GM12878 (cell line): ENCODE results near the gene PSMB9. TPM values are rescaled to one million over a fixed set of nuclear protein-coding genes. Genes with fewer than 3 reads are reported as not detected.
A peak's percentile ranks its signal among the peaks of the same experiment; 100 is the strongest.

Experiments
- BACH1 ChIP-seq: fragments of 450-650 bp; IDR thresholded peaks from 2 replicates; pipeline ENCODE4 v1.6.1; 2017; ENCODE audit warnings: mild to moderate bottlenecking, borderline replicate concordance
- CREM ChIP-seq: IDR thresholded peaks from 2 replicates; pipeline ENCODE4 v1.6.1; 2014; ENCODE audit warnings: antibody characterized with exemption, low read depth
- EGR1 ChIP-seq, 2 experiments: IDR thresholded peaks; 1 replicate in 1 of 2; 2 replicates in 1 of 2; pipeline ENCODE4 v1.6.1; 2011 to 2012; ENCODE audit warnings: low read depth in 2 of 2, low read length in 2 of 2, borderline replicate concordance in 1 of 2, mild to moderate bottlenecking in 1 of 2, moderate library complexity in 1 of 2
- ESRRA ChIP-seq: IDR thresholded peaks from 2 replicates; pipeline ENCODE4 v1.6.1; 2012; ENCODE audit warnings: mild to moderate bottlenecking, low read length, improper control_type of control experiment
- FOXM1 ChIP-seq: IDR thresholded peaks from 2 replicates; pipeline ENCODE4 v1.6.1; 2012; ENCODE audit warnings: low read depth, mild to moderate bottlenecking, inconsistent platforms, low read length, moderate library complexity
- HDAC2 ChIP-seq: fragments of 200-600 bp; sonication (generic); IDR thresholded peaks from 2 replicates; pipeline ENCODE4 v1.6.1; 2017
- HDGF ChIP-seq: fragments of 450-650 bp; IDR thresholded peaks from 2 replicates; pipeline ENCODE4 v1.6.1; 2016; ENCODE audit warnings: antibody characterized with exemption
- IKZF1 ChIP-seq: fragments of 450-650 bp; conservative IDR thresholded peaks from 2 replicates; pipeline ENCODE4 v1.6.1; 2017; ENCODE audit warnings: antibody characterized with exemption, mild to moderate bottlenecking
- LARP7 ChIP-seq: fragments of 450-650 bp; IDR thresholded peaks from 2 replicates; pipeline ENCODE4 v1.6.1; 2017; ENCODE audit warnings: mild to moderate bottlenecking
- MYB ChIP-seq: fragments of 150-350 bp; IDR thresholded peaks from 2 replicates; pipeline ENCODE4 v1.6.1; 2014; ENCODE audit warnings: mild to moderate bottlenecking, low read depth, low read length, borderline replicate concordance
- NFXL1 ChIP-seq: fragments of 450-650 bp; IDR thresholded peaks from 2 replicates; pipeline ENCODE4 v1.6.1; 2017; ENCODE audit warnings: antibody characterized with exemption, mild to moderate bottlenecking, borderline replicate concordance
- NFYA ChIP-seq: IDR thresholded peaks from 2 replicates; pipeline ENCODE4 v1.6.1; 2011; ENCODE audit warnings: low read depth, mild to moderate bottlenecking, low read length, improper control_type of control experiment, borderline replicate concordance
- PAX8 ChIP-seq: fragments of 450-650 bp; IDR thresholded peaks from 2 replicates; pipeline ENCODE4 v1.6.1; 2017; ENCODE audit warnings: mild to moderate bottlenecking, moderate library complexity
- RB1 ChIP-seq: fragments of 450-650 bp; formaldehyde crosslinking; IDR thresholded peaks from 2 replicates; pipeline ENCODE4 v1.6.1; 2017; ENCODE audit warnings: mild to moderate bottlenecking, borderline replicate concordance
- RELB ChIP-seq: fragments of 450-650 bp; IDR thresholded peaks from 2 replicates; pipeline ENCODE4 v1.6.1; 2017; ENCODE audit warnings: low read depth, mild to moderate bottlenecking, moderate library complexity
- SIX5 ChIP-seq: IDR thresholded peaks from 2 replicates; pipeline ENCODE4 v1.6.1; 2011; ENCODE audit warnings: mild to moderate bottlenecking, low read depth, low read length, moderate library complexity; ENCODE audit not compliant: severe bottlenecking
- TCF12 ChIP-seq: IDR thresholded peaks from 2 replicates; pipeline ENCODE4 v1.6.1; 2011; ENCODE audit warnings: low read depth, mild to moderate bottlenecking, low read length
- TCF7 ChIP-seq: IDR thresholded peaks from 2 replicates; pipeline ENCODE4 v1.6.1; 2014; ENCODE audit warnings: antibody characterized with exemption, borderline replicate concordance
- ZNF622 ChIP-seq: fragments of 450-650 bp; IDR thresholded peaks from 2 replicates; pipeline ENCODE4 v1.6.1; 2017; ENCODE audit warnings: mild to moderate bottlenecking, inconsistent platforms
- polyA plus RNA-seq, 11 experiments: library from polyadenylated mRNA; depleted of rRNA in 4 of 11; unstranded in 6 of 11; stranded (reverse) in 5 of 11; fragments of >200 nt; fragmentation: Nextera tagmentation in 4 of 11; fragmentation: Illumina TruSeq in 1 of 11; extraction: Ambion mirVana in 4 of 11; extraction: Trizol in 1 of 11; gene quantifications; 1 replicate in 1 of 11; 2 replicates in 10 of 11; pipeline versions ENCODE4 v1.2.1 to v1.2.3, GENCODE V29; 2011 to 2016; ENCODE audit warnings: inconsistent platforms in 2 of 11, missing spikeins in 2 of 11, low read depth in 1 of 11
- total RNA-seq, 4 experiments: library from RNA; depleted of rRNA in 3 of 4; stranded (reverse); fragments of >200 nt in 3 of 4; fragmentation: Illumina TruSeq in 1 of 4; extraction: Trizol in 1 of 4; gene quantifications; 2 replicates each; pipeline versions ENCODE4 v1.2.1 to v1.2.3, GENCODE V29; 2013 to 2021
- TF ChIP-seq, protein P1 (sequence below): fragments of 450-650 bp; IDR thresholded peaks from 2 replicates; pipeline ENCODE4 v1.6.1; 2016; ENCODE audit warnings: mild to moderate bottlenecking
- TF ChIP-seq, protein P2 (sequence below): IDR thresholded peaks from 2 replicates; pipeline ENCODE4 v1.6.1; 2011; ENCODE audit warnings: borderline replicate concordance, low read depth, mild to moderate bottlenecking, moderate library complexity, low read length; ENCODE audit not compliant: insufficient read depth, poor library complexity, severe bottlenecking
- TF ChIP-seq, protein P3 (sequence below), 3 experiments: IDR thresholded peaks in 2 of 3; conservative IDR thresholded peaks in 1 of 3; 2 replicates each; pipeline ENCODE4 v1.5.1; 2011; ENCODE audit warnings: low read depth in 3 of 3, low read length in 3 of 3, mild to moderate bottlenecking in 3 of 3, control low read depth in 2 of 3, moderate library complexity in 2 of 3, inconsistent platforms in 1 of 3, mixed read lengths in 1 of 3; ENCODE audit not compliant: control insufficient read depth in 2 of 3, insufficient read depth in 1 of 3; ENCODE audit errors: extremely low read depth in 1 of 3
- TF ChIP-seq, protein P4 (sequence below): fragments of 450-650 bp; IDR thresholded peaks from 2 replicates; pipeline ENCODE4 v1.6.1; 2017; ENCODE audit warnings: antibody characterized with exemption, mild to moderate bottlenecking, moderate library complexity

The PSMB9 gene
- total and polyA plus RNA-seq, 10 of the 15 experiments (the other 5 are each of a cell fraction or from before 2014, with no cell fraction given), result 167 to 517 (median 275) TPM

- TF ChIP-seq, protein P1, sequence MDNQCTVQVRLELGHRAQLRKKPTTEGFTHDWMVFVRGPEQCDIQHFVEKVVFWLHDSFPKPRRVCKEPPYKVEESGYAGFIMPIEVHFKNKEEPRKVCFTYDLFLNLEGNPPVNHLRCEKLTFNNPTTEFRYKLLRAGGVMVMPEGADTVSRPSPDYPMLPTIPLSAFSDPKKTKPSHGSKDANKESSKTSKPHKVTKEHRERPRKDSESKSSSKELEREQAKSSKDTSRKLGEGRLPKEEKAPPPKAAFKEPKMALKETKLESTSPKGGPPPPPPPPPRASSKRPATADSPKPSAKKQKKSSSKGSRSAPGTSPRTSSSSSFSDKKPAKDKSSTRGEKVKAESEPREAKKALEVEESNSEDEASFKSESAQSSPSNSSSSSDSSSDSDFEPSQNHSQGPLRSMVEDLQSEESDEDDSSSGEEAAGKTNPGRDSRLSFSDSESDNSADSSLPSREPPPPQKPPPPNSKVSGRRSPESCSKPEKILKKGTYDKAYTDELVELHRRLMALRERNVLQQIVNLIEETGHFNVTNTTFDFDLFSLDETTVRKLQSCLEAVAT, result no peak
- TF ChIP-seq CREM, result peak; percentile 16; the same call in 1 of the 2 replicates
- TF ChIP-seq, protein P2, sequence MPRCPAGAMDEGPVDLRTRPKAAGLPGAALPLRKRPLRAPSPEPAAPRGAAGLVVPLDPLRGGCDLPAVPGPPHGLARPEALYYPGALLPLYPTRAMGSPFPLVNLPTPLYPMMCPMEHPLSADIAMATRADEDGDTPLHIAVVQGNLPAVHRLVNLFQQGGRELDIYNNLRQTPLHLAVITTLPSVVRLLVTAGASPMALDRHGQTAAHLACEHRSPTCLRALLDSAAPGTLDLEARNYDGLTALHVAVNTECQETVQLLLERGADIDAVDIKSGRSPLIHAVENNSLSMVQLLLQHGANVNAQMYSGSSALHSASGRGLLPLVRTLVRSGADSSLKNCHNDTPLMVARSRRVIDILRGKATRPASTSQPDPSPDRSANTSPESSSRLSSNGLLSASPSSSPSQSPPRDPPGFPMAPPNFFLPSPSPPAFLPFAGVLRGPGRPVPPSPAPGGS, result no peak
- TF ChIP-seq EGR1 (IDR thresholded peaks at IDR 0.05; ENCODE audit: borderline replicate concordance in 1 of 2, low read depth in 2 of 2, low read length in 2 of 2), result no peak
- TF ChIP-seq IKZF1, result no peak; the same call in 1 of the 2 replicates
- peak; percentile 43; the same call in 1 of the 2 replicates for TF ChIP-seq RELB
- TF ChIP-seq, protein P3, sequence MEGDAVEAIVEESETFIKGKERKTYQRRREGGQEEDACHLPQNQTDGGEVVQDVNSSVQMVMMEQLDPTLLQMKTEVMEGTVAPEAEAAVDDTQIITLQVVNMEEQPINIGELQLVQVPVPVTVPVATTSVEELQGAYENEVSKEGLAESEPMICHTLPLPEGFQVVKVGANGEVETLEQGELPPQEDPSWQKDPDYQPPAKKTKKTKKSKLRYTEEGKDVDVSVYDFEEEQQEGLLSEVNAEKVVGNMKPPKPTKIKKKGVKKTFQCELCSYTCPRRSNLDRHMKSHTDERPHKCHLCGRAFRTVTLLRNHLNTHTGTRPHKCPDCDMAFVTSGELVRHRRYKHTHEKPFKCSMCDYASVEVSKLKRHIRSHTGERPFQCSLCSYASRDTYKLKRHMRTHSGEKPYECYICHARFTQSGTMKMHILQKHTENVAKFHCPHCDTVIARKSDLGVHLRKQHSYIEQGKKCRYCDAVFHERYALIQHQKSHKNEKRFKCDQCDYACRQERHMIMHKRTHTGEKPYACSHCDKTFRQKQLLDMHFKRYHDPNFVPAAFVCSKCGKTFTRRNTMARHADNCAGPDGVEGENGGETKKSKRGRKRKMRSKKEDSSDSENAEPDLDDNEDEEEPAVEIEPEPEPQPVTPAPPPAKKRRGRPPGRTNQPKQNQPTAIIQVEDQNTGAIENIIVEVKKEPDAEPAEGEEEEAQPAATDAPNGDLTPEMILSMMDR (IDR thresholded peaks at IDR 0.05 in 2 of 3, conservative IDR thresholded peaks at IDR 0.05 in 1 of 3; ENCODE audit: control insufficient read depth in 2 of 3, extremely low read depth in 1 of 3, insufficient read depth in 1 of 3, low read depth in 3 of 3, low read length in 3 of 3), result no peak
- TF ChIP-seq MYB, result no peak
- no peak for TF ChIP-seq HDGF
- TF ChIP-seq BACH1, result no peak
- no peak; the same call in 1 of the 2 replicates for TF ChIP-seq RB1
- TF ChIP-seq HDAC2, result no peak
- no peak for TF ChIP-seq PAX8
- TF ChIP-seq, protein P4, sequence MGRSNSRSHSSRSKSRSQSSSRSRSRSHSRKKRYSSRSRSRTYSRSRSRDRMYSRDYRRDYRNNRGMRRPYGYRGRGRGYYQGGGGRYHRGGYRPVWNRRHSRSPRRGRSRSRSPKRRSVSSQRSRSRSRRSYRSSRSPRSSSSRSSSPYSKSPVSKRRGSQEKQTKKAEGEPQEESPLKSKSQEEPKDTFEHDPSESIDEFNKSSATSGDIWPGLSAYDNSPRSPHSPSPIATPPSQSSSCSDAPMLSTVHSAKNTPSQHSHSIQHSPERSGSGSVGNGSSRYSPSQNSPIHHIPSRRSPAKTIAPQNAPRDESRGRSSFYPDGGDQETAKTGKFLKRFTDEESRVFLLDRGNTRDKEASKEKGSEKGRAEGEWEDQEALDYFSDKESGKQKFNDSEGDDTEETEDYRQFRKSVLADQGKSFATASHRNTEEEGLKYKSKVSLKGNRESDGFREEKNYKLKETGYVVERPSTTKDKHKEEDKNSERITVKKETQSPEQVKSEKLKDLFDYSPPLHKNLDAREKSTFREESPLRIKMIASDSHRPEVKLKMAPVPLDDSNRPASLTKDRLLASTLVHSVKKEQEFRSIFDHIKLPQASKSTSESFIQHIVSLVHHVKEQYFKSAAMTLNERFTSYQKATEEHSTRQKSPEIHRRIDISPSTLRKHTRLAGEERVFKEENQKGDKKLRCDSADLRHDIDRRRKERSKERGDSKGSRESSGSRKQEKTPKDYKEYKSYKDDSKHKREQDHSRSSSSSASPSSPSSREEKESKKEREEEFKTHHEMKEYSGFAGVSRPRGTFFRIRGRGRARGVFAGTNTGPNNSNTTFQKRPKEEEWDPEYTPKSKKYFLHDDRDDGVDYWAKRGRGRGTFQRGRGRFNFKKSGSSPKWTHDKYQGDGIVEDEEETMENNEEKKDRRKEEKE, result no peak
- TF ChIP-seq ZNF622, result no peak
- TF ChIP-seq TCF12, result no peak
- no peak for TF ChIP-seq ESRRA
- TF ChIP-seq NFXL1, result no peak
- TF ChIP-seq NFYA, result no peak
- 0 out of 2 replicates have a peak, but pooled peaks have one; percentile 35 for TF ChIP-seq FOXM1
- TF ChIP-seq TCF7, result no peak
- TF ChIP-seq SIX5, result no peak
- TF ChIP-seq LARP7, result no peak
Observed at GRCh38 chr6:32815996-32816395, 38.0 kb upstream of the PSMB9 start (continued).
